Measurements from ENCODE around the gene ADAMTS10. TPM values are rescaled to one million over a fixed set of nuclear protein-coding genes. Genes with fewer than 3 reads are reported as not detected.

Gene ADAMTS10
- total and polyA plus RNA-seq, 2 donors (not counting 3 experiments of a cell fraction or from before 2014, with no cell fraction given) = 15.8 to 17.4 TPM

DNA sequence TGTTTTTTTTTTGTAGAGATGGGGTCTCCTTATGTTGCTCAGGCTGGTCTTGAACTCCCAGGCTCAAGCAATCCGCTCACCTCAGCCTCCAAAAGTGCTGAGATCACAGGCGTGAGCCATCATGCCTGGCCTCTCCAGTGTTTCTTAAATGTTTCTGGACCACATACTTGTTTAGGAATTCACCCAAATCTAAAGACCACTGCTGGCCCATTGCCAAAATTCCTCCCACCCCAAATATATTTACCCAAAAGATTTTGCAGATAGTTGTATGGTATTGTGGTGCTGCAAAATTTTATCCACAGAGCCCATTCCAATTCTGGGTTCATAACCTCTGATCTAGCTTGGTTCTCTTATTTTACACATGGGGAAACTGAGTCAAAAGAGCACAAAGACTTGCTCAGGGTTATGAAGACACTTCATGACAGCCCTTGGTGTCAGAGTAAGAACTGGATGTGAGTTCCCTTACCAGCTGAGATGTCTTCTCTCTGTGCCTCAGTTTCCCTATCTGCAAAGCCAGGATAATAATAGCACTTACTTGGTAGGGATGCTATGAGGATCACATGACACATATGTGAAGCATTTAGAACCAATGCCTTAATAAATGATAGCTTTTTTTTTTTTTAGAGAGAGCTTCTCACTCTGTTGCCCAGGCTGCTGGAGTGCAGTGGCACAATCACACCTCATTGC, 30.8 kb upstream of the ADAMTS10 start:
- FAIRE-seq (peak; percentile 21), DNase-seq (ENCODE audit: low read depth, low spot score) (no peak)
- Histone ChIP-seq H3K4me3 (replicated peaks in 1 of 3; ENCODE audit: insufficient read depth in 1 of 3, low read depth in 1 of 3, low read length in 3 of 3) (no peak overlapping the region), H3K27ac (ENCODE audit: insufficient read depth, low read depth, low read length) (no peak overlapping the region), H3K9me1 (replicated peaks; ENCODE audit: control insufficient read depth, extremely low read depth, insufficient read depth, low read length) (no peaks in the 10 kb centered on the region), H3K9me3 (replicated peaks; ENCODE audit: control insufficient read depth, insufficient read depth, low read length) (no peaks in the 10 kb centered on the region), H3K4me1 (ENCODE audit: control insufficient read depth, extremely low read depth, insufficient read depth, low read length) (no peaks in the 10 kb centered on the region), H3K36me3 (ENCODE audit: control insufficient read depth in 2 of 2, extremely low read depth in 1 of 2, insufficient read depth in 2 of 2, low read length in 2 of 2) (no peaks in the 10 kb centered on the region), H2AFZ (ENCODE audit: low read depth, low read length) (no peak overlapping the region), H3K9ac (replicated peaks; ENCODE audit: extremely low read depth, insufficient read depth, low read length) (no peak overlapping the region), H3K79me2 (ENCODE audit: control insufficient read depth, insufficient read depth, low read length) (no peaks in the 10 kb centered on the region), H4K20me1 (replicated peaks; ENCODE audit: control insufficient read depth, extremely low read depth, insufficient read depth, low read length) (no peaks in the 10 kb centered on the region), H3K27me3 (ENCODE audit: control insufficient read depth in 2 of 2, insufficient read depth in 2 of 2, low read length in 2 of 2) (no peaks in the 10 kb centered on the region), H3K4me2 (ENCODE audit: insufficient read depth, low read length) (no peak overlapping the region)
- intact Hi-C loops (cut with micrococcal nuclease) (no loop called here), dilution Hi-C loops (cut with MboI; ENCODE audit: extremely low pct_ligation_motif_present, low sequenced_read_pairs) (no loop called here)
- ChIA-PET POLR2A (no interaction called here), CTCF (interaction anchor here (0.6 to 4.1 kb wide), 21 partner anchors 8 to 1197 kb away, joined by 3 to 82 read pairs (median 4); no protein-coding TSS in a partner anchor)
- TF ChIP-seq EZH2 (IDR thresholded peaks at IDR 0.05; ENCODE audit: borderline replicate concordance, low read depth, low read length, severe bottlenecking) (no peak), POLR2AphosphoS5 (IDR thresholded peaks at IDR 0.05; ENCODE audit: insufficient read depth, low read depth, low read length) (no peak), MYC (IDR thresholded peaks at IDR 0.05; ENCODE audit: low read depth, low read length) (no peak), FOS (IDR thresholded peaks at IDR 0.05; ENCODE audit: borderline replicate concordance, insufficient read depth, low read length) (no peak), GATA2 (IDR thresholded peaks at IDR 0.05; ENCODE audit: insufficient read depth, insufficient read length, low read depth, low read length) (no peak)
- TF ChIP-seq, protein P1, sequence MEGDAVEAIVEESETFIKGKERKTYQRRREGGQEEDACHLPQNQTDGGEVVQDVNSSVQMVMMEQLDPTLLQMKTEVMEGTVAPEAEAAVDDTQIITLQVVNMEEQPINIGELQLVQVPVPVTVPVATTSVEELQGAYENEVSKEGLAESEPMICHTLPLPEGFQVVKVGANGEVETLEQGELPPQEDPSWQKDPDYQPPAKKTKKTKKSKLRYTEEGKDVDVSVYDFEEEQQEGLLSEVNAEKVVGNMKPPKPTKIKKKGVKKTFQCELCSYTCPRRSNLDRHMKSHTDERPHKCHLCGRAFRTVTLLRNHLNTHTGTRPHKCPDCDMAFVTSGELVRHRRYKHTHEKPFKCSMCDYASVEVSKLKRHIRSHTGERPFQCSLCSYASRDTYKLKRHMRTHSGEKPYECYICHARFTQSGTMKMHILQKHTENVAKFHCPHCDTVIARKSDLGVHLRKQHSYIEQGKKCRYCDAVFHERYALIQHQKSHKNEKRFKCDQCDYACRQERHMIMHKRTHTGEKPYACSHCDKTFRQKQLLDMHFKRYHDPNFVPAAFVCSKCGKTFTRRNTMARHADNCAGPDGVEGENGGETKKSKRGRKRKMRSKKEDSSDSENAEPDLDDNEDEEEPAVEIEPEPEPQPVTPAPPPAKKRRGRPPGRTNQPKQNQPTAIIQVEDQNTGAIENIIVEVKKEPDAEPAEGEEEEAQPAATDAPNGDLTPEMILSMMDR (IDR thresholded peaks at IDR 0.05; ENCODE audit: extremely low read depth in 1 of 2, insufficient read depth in 1 of 2, low read depth in 1 of 2, low read length in 2 of 2) = no peak
- TF ChIP-seq, protein P2, sequence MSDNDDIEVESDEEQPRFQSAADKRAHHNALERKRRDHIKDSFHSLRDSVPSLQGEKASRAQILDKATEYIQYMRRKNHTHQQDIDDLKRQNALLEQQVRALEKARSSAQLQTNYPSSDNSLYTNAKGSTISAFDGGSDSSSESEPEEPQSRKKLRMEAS (IDR thresholded peaks at IDR 0.05; ENCODE audit: insufficient read depth, insufficient read length) = no peak
- no TSS peak for BruUV-seq (replicated peaks)

Data from endothelial cell of umbilical vein (primary cell).